Esophagus muscularis mucosa (tissue), 3 donors: ENCODE results near the gene NDUFS3.

Source experiments
- POLR2A ChIP-seq: fragments of 450-650 bp; IDR thresholded peaks from one replicate; pipeline ENCODE4 v1.6.1; 2017; ENCODE audit warnings: antibody characterized with exemption, moderate library complexity, mild to moderate bottlenecking, low read depth
- TF ChIP-seq, protein P1 (sequence below), 3 experiments: fragments of 200-600 bp in 2 of 3; fragments of 450-650 bp in 1 of 3; sonication (generic) in 2 of 3; IDR thresholded peaks; one replicate each; pipeline ENCODE4 v1.5.1; 2017 to 2019; ENCODE audit warnings: antibody characterized with exemption in 3 of 3, mild to moderate bottlenecking in 2 of 3, moderate library complexity in 1 of 3

DNA sequence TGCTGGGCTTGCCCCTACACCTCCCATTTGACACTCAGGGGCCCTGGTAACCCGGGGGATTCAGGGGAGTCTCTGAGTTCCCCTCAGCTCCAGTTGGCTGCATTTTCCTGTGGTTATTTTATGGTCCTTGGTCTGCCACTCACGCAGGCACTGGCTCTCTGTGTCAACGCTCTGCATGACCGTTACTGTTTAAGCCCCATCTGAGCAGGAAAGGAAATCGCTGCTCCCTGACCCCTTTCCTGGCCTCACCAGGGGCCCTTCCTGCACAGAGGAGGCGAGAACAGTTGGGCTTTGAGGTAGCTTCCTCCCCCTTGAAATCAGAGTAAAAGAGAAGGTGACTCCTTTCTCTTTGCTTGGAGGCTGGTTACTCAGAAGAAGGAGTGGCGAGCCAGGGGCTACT, 12.9 kb downstream of the NDUFS3 start:
- TF ChIP-seq, protein P1, sequence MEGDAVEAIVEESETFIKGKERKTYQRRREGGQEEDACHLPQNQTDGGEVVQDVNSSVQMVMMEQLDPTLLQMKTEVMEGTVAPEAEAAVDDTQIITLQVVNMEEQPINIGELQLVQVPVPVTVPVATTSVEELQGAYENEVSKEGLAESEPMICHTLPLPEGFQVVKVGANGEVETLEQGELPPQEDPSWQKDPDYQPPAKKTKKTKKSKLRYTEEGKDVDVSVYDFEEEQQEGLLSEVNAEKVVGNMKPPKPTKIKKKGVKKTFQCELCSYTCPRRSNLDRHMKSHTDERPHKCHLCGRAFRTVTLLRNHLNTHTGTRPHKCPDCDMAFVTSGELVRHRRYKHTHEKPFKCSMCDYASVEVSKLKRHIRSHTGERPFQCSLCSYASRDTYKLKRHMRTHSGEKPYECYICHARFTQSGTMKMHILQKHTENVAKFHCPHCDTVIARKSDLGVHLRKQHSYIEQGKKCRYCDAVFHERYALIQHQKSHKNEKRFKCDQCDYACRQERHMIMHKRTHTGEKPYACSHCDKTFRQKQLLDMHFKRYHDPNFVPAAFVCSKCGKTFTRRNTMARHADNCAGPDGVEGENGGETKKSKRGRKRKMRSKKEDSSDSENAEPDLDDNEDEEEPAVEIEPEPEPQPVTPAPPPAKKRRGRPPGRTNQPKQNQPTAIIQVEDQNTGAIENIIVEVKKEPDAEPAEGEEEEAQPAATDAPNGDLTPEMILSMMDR (IDR thresholded peaks at IDR 0.05): no peak
- no peak for TF ChIP-seq POLR2A
